ENCODE results near the gene PRDX6.

The PRDX6 gene, protein sequence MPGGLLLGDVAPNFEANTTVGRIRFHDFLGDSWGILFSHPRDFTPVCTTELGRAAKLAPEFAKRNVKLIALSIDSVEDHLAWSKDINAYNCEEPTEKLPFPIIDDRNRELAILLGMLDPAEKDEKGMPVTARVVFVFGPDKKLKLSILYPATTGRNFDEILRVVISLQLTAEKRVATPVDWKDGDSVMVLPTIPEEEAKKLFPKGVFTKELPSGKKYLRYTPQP

DNA sequence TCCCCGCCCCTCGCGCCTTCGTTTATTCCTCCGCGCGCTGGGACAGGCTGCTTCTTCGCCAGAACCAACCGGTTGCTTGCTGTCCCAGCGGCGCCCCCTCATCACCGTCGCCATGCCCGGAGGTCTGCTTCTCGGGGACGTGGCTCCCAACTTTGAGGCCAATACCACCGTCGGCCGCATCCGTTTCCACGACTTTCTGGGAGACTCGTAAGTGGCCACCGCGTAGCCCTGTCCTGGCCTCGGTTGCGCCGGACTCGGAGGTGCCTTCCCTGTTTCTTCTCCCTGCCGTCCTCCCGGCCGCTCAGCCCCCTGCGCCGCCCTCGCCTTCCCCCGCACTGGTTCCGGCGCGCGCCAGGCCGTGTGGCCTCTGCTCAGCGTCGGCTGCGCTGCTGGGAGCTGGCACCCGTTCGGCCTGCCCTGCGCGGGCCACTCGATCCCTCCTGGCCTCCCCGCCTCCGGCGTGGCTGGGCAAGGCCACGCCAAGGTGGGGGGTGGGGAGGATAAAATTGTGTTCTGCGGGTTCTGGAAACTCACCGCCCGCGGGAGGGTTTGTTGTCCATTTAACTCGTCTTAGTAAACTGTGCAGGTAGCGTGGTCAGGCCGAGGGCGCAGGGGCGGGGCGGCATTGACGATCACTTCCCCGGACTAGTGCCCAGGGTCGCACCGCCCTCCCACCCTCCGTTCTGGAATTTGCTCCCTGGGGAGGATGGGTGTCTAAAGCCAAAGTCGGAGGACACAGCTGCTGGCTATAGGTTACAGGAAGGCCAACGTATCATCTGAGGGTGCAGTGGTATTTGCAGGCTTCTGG, at the start of gene PRDX6:
PRDX6 (plus strand) TSS at position 50 of the 808 bp plus-strand sequence; CDS start at position 113, 63 bp downstream.
- TF ChIP-seq, protein P1, sequence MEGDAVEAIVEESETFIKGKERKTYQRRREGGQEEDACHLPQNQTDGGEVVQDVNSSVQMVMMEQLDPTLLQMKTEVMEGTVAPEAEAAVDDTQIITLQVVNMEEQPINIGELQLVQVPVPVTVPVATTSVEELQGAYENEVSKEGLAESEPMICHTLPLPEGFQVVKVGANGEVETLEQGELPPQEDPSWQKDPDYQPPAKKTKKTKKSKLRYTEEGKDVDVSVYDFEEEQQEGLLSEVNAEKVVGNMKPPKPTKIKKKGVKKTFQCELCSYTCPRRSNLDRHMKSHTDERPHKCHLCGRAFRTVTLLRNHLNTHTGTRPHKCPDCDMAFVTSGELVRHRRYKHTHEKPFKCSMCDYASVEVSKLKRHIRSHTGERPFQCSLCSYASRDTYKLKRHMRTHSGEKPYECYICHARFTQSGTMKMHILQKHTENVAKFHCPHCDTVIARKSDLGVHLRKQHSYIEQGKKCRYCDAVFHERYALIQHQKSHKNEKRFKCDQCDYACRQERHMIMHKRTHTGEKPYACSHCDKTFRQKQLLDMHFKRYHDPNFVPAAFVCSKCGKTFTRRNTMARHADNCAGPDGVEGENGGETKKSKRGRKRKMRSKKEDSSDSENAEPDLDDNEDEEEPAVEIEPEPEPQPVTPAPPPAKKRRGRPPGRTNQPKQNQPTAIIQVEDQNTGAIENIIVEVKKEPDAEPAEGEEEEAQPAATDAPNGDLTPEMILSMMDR (IDR thresholded peaks at IDR 0.05; ENCODE audit: borderline replicate concordance, insufficient read depth, low read depth, low read length), result no peak
- peak within 1 kb of the TSS; percentile 98 for H3K4me3 ChIP-seq (ENCODE audit: low read depth, low read length)

DNA sequence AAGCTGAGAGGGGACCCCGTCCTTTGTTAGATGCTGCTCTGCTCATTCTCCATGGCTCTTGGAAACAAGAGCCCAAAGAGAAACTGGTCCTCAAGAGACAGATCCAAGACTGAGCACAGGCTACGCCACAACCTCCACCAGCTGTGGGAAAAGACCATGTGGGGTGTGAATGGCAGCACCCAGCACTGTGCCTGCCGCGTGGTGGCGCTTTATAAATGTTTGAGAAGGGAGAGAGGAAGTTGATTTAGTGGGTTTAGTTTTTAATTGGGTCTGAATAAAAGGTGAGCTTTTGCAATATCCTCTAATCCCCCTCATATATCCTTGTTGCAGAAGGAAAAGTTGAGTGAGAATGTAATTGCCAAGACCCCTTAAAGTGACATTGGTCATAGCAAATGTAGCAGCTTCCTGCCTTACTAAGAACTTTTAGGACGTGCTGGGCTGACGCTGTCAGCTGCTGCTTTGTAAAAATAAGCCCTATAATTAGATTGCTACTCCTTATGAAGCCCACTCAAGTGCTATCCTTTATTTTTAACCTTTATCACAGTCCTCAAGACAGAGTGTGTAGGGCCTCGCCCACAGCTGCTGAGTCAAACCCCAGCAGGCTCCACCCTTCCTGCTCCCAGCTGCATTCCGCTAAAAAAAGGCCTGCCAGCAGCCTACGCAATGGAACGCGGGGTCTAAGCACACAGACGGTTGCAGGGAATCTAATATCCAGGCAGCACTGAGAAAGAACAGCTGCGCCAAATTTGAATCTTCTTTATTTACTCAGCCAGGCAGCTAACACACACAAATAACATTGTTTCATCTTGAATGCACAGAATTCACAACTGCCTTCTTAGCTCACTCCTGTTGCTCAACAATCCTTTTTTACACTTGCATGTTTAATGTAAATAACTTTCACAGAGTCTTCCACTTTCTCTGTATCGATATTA, 47.4 kb upstream of the PRDX6 start:
- H3K4me3 ChIP-seq (ENCODE audit: low read depth, low read length), result no peak overlapping the region
- TF ChIP-seq, protein P1 (IDR thresholded peaks at IDR 0.05; ENCODE audit: borderline replicate concordance, insufficient read depth, low read depth, low read length), result peak; percentile 69

DNA sequence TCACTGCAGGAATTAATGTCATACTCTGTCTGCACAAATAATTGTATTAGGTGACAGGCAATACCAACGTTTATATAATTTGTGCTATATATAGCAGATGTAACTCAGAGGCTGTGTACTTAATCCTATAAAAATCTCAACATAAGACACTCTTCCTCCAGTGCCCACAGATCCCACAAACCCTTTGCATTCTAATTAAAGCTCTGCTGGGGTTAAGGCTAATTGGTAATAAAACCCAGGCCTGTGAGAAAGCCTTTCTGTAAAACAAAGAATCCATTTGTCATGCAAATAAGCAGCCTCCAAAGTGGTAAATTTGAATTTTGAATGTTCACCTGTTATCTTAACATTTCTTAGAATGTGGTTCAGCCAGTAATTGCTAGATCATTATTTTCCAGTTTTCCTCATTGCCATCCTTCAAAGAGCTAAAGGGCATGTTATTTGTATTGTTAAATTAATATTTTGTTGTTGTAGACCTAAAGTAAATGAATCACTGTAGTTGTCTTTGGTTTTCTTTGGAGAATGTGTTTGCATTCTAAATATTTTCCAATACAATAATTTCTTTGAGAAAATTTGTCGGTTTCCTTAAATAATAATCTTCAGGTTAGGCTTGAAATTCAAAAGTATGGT, 46.3 kb upstream of the PRDX6 start:
- no peak overlapping the region for H3K4me3 ChIP-seq (ENCODE audit: low read depth, low read length)
- TF ChIP-seq, protein P1 (IDR thresholded peaks at IDR 0.05; ENCODE audit: borderline replicate concordance, insufficient read depth, low read depth, low read length), result no peak

DNA sequence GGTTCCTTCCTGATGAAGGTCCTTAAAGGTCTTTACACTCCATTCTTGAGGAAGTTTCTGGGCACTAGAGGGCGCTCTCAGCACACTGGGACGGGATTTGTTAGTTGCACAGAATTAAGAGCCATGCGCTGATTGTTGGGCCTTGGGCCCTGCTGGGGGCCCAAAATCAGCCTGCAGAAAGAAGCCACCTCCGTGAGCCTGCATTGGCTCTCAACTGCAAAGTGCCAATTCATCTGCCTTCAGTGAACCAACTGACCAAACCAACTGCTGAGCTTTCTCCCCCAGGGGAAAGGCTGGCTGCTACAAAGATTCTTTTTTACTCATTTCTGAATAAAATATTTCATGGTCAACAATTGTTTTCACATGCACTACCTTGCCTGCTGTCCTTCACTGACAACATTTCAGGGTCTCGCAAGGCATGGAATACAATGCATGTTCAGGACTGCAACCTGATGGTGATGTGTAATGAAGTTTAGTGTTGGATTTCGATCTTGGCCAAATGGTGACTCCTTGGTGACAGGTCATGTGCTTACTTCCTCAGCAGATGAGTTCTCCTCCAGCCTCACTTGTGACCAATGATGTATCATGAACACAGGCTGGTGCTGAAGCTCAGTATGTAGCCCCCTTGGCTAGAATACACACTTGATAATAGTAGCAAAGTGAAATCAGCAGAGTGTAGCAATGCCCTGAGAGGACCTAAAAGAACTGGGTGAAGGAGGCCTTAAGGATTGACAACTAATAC, 45.7 kb upstream of the PRDX6 start:
- TF ChIP-seq, protein P1 (IDR thresholded peaks at IDR 0.05; ENCODE audit: borderline replicate concordance, insufficient read depth, low read depth, low read length), result peak; percentile 78
- H3K4me3 ChIP-seq (ENCODE audit: low read depth, low read length), result no peak overlapping the region

DNA sequence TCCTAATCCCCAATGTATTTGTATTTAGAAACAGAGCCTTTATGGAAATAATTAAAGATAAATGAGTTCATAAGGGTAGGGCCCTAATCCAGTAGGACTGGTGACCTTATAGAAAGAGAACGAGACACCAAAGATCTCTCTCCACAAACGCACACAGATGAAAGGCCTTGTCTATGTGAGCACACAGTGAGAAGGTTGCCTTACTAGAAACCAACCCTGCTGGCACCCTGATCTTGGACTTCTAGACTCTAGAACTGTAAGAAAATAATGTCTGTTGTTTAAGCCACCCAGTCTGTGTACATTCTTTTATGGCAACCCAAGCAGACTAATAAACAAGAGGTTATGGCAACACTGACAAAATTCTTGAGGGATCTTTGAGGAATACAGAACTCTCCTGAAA, 44.8 kb upstream of the PRDX6 start:
- H3K4me3 ChIP-seq (ENCODE audit: low read depth, low read length), result no peak overlapping the region
- TF ChIP-seq, protein P1 (IDR thresholded peaks at IDR 0.05; ENCODE audit: borderline replicate concordance, insufficient read depth, low read depth, low read length), result no peak

DNA sequence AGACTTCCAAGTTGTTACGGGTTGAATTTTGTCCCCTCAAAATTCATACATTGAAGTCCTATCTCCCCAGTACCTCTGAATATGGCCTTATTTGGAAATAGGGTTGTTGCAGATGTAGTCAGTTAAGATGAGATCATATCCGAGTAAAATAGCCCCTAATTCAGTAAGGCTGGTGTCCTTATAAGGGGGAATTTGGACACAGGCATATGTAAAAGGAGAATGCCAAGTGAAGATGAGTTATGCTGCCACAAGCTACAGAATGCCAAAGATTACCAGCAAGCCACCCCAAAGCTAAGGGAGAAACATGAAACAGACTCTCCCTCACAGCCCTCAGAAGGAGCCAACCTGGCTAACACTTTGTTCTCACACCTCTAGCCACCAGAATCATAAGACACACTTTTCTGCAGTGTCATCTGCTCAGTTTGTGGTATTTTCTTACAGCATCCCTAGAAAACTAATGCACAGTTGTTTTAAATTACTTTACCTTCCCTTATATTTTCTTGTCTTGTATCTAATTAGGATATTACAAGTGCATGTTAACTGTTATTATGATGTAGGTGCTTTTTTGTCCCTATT, 43.3 kb upstream of the PRDX6 start:
- H3K4me3 ChIP-seq (ENCODE audit: low read depth, low read length), result no peak overlapping the region
- TF ChIP-seq, protein P1 (IDR thresholded peaks at IDR 0.05; ENCODE audit: borderline replicate concordance, insufficient read depth, low read depth, low read length), result no peak
